MM.1S (cell line): ENCODE data around the gene FOXP1.

ENCODE experiments used
- DNase-seq: peaks from one replicate; pipeline ENCODE4 v3.0.0-alpha.2; 2015
- H2AFZ ChIP-seq: fragments of 300-600 bp; sonication (generic); 2 replicates; pipeline ENCODE4 v1.6.0; 2016; ENCODE audit warnings: antibody characterized with exemption, low read length
- H3F3A ChIP-seq: fragments of 300-600 bp; sonication (generic); 2 replicates; pipeline ENCODE4 v1.6.1; 2016; ENCODE audit warnings: mild to moderate bottlenecking, antibody characterized with exemption, low read length, moderate library complexity, mixed read lengths; ENCODE audit not compliant: insufficient read depth
- H3K27ac ChIP-seq: fragments of 300-600 bp; sonication (generic); 2 replicates; pipeline ENCODE4 v1.5.1; 2016; ENCODE audit warnings: mild to moderate bottlenecking, low read length
- H3K27me3 ChIP-seq: fragments of 300-600 bp; sonication (generic); replicated peaks from 2 replicates; pipeline ENCODE4 v1.6.0; 2016; ENCODE audit warnings: low read length; ENCODE audit not compliant: insufficient read depth
- H3K36me3 ChIP-seq: fragments of 300-600 bp; sonication (generic); replicated peaks from 2 replicates; pipeline ENCODE4 v1.6.1; 2016; ENCODE audit warnings: mild to moderate bottlenecking, low read length, mixed read lengths; ENCODE audit not compliant: insufficient read depth
- H3K4me1 ChIP-seq: fragments of 300-600 bp; sonication (generic); 2 replicates; pipeline ENCODE4 v1.6.1; 2016; ENCODE audit warnings: low read length, mixed read lengths
- H3K4me2 ChIP-seq: fragments of 300-600 bp; sonication (generic); 2 replicates; pipeline ENCODE4 v1.6.0; 2016; ENCODE audit warnings: low read depth, low read length
- H3K4me3 ChIP-seq: fragments of 300-600 bp; sonication (generic); 2 replicates; pipeline ENCODE4 v1.5.1; 2016; ENCODE audit warnings: low read length, mixed read lengths
- H3K79me2 ChIP-seq: fragments of 300-600 bp; sonication (generic); 2 replicates; pipeline ENCODE4 v1.6.1; 2016; ENCODE audit warnings: mixed run types, low read length, mixed read lengths
- H3K9ac ChIP-seq: fragments of 300-600 bp; sonication (generic); 2 replicates; pipeline ENCODE4 v1.6.1; 2016; ENCODE audit warnings: low read length, mixed read lengths
- H3K9me2 ChIP-seq: fragments of 300-600 bp; sonication (generic); replicated peaks from 2 replicates; pipeline ENCODE4 v1.6.1; 2016; ENCODE audit warnings: mild to moderate bottlenecking, low read length, mixed read lengths; ENCODE audit not compliant: insufficient read depth
- H3K9me3 ChIP-seq: fragments of 300-600 bp; sonication (generic); replicated peaks from 2 replicates; pipeline ENCODE4 v1.6.1; 2016; ENCODE audit warnings: mild to moderate bottlenecking, low read length, mixed read lengths; ENCODE audit not compliant: insufficient read depth
- H4K20me1 ChIP-seq: fragments of 300-600 bp; sonication (generic); 2 replicates; pipeline ENCODE4 v1.6.1; 2016; ENCODE audit warnings: mild to moderate bottlenecking, low read length, moderate library complexity, mixed read lengths; ENCODE audit not compliant: insufficient read depth
- EZH2 ChIP-seq: fragments of 300-600 bp; sonication (generic); optimal IDR thresholded peaks from 2 replicates; pipeline ENCODE3; 2017; ENCODE audit warnings: low read depth, mild to moderate bottlenecking, antibody characterized with exemption, low read length, mixed read lengths
- EZH2phosphoT487 ChIP-seq: fragments of 300-600 bp; sonication (generic); IDR thresholded peaks from 2 replicates; pipeline ENCODE4 v1.6.1; 2018; ENCODE audit warnings: antibody characterized with exemption, low read length
- TF ChIP-seq, protein P1 (sequence below): fragments of 300-600 bp; sonication (generic); IDR thresholded peaks from 2 replicates; pipeline ENCODE4 v1.5.1; 2016; ENCODE audit warnings: antibody characterized with exemption, low read length, mixed read lengths

The FOXP1 gene

DNA sequence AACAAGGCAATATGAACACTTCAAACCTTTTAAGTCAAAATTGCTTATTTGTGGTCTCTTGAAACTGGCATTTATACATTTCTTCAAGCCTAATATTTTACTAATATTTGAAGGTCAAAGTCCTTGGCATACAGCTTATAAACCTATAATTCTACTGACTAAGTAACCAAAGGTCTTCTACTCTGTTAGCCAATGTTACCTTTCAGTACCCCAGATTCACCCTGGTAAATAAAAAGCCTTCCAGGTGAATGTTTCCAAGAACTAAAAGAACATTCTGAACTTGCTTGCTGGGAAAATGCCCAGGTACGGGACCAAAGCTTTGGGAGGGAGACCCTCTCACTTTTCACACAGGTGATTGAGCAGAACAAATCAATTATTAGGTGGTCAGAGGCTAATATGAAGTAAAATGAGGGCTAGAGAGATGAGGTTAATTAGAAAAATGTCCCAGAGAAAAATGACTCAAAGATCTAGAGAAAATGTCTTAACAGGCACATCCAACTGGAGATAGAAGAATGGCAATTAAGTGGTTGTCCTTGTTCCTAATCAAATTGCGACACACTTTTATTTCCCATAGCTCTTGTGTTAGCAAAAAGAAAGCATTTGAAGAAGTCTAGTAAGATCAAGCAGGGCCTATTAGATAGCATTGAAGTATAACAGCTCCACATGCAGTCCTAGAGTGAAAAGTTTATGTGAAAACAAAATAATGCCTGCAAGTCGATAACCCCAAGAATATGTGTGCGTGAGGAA, 232.0 kb downstream of the FOXP1 start:
- DNase-seq, result no peak
- Histone ChIP-seq H3K79me2 (no peaks in the 10 kb centered on the region), H3K27ac (no peak overlapping the region), H3K9ac (no peak overlapping the region), H3K36me3 (no peaks in the 10 kb centered on the region), H4K20me1 (no peaks in the 10 kb centered on the region), H3K4me3 (no peak overlapping the region), H3K4me1 (peaks cover 8% of the 10 kb centered on the region; the same call in 1 of the 2 replicates), H3K4me2 (no peak overlapping the region), H3K9me2 (no peaks in the 10 kb centered on the region), H2AFZ (no peak overlapping the region), H3K27me3 (no peaks in the 10 kb centered on the region), H3F3A (no peaks in the 10 kb centered on the region), H3K9me3 (no peaks in the 10 kb centered on the region)
- TF ChIP-seq EZH2, result no peak
- TF ChIP-seq, protein P1, sequence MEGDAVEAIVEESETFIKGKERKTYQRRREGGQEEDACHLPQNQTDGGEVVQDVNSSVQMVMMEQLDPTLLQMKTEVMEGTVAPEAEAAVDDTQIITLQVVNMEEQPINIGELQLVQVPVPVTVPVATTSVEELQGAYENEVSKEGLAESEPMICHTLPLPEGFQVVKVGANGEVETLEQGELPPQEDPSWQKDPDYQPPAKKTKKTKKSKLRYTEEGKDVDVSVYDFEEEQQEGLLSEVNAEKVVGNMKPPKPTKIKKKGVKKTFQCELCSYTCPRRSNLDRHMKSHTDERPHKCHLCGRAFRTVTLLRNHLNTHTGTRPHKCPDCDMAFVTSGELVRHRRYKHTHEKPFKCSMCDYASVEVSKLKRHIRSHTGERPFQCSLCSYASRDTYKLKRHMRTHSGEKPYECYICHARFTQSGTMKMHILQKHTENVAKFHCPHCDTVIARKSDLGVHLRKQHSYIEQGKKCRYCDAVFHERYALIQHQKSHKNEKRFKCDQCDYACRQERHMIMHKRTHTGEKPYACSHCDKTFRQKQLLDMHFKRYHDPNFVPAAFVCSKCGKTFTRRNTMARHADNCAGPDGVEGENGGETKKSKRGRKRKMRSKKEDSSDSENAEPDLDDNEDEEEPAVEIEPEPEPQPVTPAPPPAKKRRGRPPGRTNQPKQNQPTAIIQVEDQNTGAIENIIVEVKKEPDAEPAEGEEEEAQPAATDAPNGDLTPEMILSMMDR, result no peak
- no peak for TF ChIP-seq EZH2phosphoT487

DNA sequence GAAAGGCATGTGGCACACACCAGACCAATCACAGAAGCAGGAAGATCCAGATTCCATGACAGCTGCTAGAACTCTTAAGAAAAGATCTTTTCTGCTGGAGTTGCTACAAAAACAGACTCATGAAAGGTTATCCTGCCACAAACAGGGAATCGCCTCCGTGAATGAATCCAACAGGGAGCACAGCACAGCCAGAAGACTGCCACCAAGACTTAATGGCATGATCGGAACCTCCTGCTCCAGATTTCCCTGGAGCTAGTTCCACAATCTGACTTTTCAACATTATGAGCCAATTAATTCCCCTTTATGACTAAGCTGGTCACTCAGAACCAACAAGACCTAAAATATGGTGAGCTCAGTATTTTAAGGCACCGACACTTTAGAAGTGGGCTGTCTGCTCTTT, 232.5 kb downstream of the FOXP1 start:
- no peak for TF ChIP-seq EZH2phosphoT487
- TF ChIP-seq EZH2, result no peak
- TF ChIP-seq, protein P1, result no peak
- Histone ChIP-seq H3K36me3 (no peaks in the 10 kb centered on the region), H3K9me2 (no peaks in the 10 kb centered on the region), H2AFZ (no peak overlapping the region), H3K79me2 (no peaks in the 10 kb centered on the region), H3F3A (no peaks in the 10 kb centered on the region), H3K4me2 (no peak overlapping the region), H3K4me1 (peaks cover 8% of the 10 kb centered on the region; the same call in 1 of the 2 replicates), H3K9ac (no peak overlapping the region), H3K4me3 (no peak overlapping the region), H3K9me3 (no peaks in the 10 kb centered on the region), H4K20me1 (no peaks in the 10 kb centered on the region), H3K27ac (no peak overlapping the region), H3K27me3 (no peaks in the 10 kb centered on the region)
- DNase-seq, result no peak

DNA sequence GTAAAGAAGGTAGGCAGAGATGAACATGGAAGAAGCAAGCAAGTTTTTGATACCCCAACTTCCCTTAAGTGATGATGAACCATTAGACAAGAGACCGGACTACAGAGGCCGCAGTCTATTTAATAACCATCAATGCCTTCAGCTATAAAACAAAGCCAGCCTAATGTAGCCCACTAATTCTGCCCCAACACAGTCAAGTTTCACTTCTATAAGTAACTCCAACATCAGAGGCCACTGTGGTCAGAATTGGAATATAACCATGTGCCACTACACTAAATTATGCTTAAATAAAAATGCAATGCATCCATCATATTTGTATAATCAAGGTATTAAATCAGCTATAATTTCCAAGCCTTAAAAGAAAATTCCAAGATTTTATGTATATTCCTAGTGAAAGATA, 234.7 kb downstream of the FOXP1 start:
- Histone ChIP-seq H3K9me3 (no peaks in the 10 kb centered on the region), H3F3A (no peaks in the 10 kb centered on the region), H3K36me3 (no peaks in the 10 kb centered on the region), H3K79me2 (no peaks in the 10 kb centered on the region), H3K9ac (no peak overlapping the region), H3K4me2 (no peak overlapping the region), H3K27me3 (no peaks in the 10 kb centered on the region), H3K4me1 (no peaks in the 10 kb centered on the region), H3K27ac (no peak overlapping the region), H2AFZ (no peak overlapping the region), H3K9me2 (no peaks in the 10 kb centered on the region), H3K4me3 (no peak overlapping the region), H4K20me1 (no peaks in the 10 kb centered on the region)
- DNase-seq, result no peak
- TF ChIP-seq, protein P1, result no peak
- TF ChIP-seq EZH2, result no peak
- TF ChIP-seq EZH2phosphoT487, result no peak
